BLaER1 (cell line): Measurements from ENCODE around the gene PIP4K2A.

ENCODE experiments used
- H3K27ac ChIP-seq: shearing (Covaris generic); formaldehyde crosslinking; 2 replicates; pipeline ENCODE4 v1.8.1; 2022
- H3K27me3 ChIP-seq: shearing (Covaris generic); formaldehyde crosslinking; 2 replicates; pipeline ENCODE4 v1.8.1; 2022
- H3K36me3 ChIP-seq: shearing (Covaris generic); formaldehyde crosslinking; 2 replicates; pipeline ENCODE4 v1.8.1; 2022
- H3K4me1 ChIP-seq: shearing (Covaris generic); formaldehyde crosslinking; 2 replicates; pipeline ENCODE4 v1.8.1; 2022
- H3K4me2 ChIP-seq: shearing (Covaris generic); formaldehyde crosslinking; 2 replicates; pipeline ENCODE4 v1.8.1; 2022
- H3K4me3 ChIP-seq: shearing (Covaris generic); formaldehyde crosslinking; 2 replicates; pipeline ENCODE4 v1.8.1; 2022
- H3K9ac ChIP-seq: shearing (Covaris generic); formaldehyde crosslinking; 2 replicates; pipeline ENCODE4 v1.8.1; 2022
- H3K9me3 ChIP-seq: shearing (Covaris generic); formaldehyde crosslinking; 2 replicates; pipeline ENCODE4 v1.8.1; 2022
- H4K20me1 ChIP-seq: shearing (Covaris generic); formaldehyde crosslinking; 2 replicates; pipeline ENCODE4 v1.8.1; 2022
- Cebpa-rat ChIP-seq: shearing (Covaris generic); IDR thresholded peaks from 2 replicates; pipeline ENCODE4 v1.8.1; 2022

Gene PIP4K2A

DNA sequence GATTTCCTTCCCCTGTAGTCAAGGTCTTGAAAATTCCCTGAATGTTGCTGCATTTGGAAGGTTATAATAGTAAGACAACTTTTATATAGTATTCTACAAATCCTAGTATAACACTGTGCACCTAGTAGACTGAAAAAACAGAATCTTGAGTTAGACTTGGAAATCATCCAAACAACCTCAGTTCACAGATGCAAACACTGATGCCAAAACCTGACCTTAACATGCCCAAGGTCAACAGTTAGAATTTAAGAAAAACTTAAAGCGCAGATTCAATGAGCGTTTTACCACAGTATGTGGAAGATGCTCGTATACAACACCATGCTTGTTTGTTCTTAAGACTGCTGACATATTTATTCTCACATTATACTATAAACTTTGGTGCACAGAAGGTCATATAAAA, 3.0 kb downstream of the PIP4K2A start:
- Histone ChIP-seq H3K4me2 (no peak overlapping the region), H3K4me1 (peaks cover 27% of the 10 kb centered on the region), H3K4me3 (no peak overlapping the region), H4K20me1 (peaks cover 76% of the 10 kb centered on the region), H3K27me3 (peaks cover 23% of the 10 kb centered on the region), H3K36me3 (no peaks in the 10 kb centered on the region), H3K9ac (no peak overlapping the region), H3K9me3 (no peaks in the 10 kb centered on the region), H3K27ac (no peak overlapping the region)
- no peak for TF ChIP-seq Cebpa-rat

DNA sequence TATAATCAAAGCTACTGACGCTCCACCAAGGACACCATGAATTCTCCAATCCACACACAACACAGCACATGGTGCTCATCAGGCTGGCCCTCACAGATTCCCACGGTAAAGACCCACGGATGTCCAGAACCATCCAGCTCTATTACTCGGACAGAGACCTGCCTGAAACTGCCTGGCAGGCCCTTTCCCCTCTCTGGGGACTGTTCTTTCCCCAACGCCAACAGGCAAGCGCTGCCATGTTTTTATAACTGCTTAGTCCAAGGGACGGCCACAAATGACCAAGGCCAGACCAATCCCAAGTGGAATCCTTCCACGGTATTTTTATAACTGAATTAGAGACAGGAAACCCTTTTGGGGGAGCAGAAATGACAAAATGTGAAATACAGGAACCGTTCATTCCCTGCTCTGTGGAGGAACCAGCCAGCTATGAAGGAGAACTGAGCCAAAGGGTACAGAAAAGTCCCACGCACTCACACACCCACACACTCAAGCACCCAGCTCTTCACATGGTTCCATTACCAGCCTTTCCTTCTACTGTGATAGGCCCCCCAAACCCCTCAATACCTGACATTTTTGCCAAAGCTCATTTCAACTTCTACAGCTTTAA, 4.1 kb downstream of the PIP4K2A start:
- H3K36me3 ChIP-seq: no peaks in the 10 kb centered on the region
- no peaks in the 10 kb centered on the region for H3K9me3 ChIP-seq
- peaks cover 27% of the 10 kb centered on the region for H3K4me1 ChIP-seq
- TF ChIP-seq Cebpa-rat: no peak
- no peak overlapping the region for H3K4me3 ChIP-seq
- no peak overlapping the region for H3K9ac ChIP-seq
- no peak overlapping the region for H3K27ac ChIP-seq
- H4K20me1 ChIP-seq: peaks cover 88% of the 10 kb centered on the region
- no peak overlapping the region; the same call in 1 of the 2 replicates for H3K4me2 ChIP-seq
- peaks cover 23% of the 10 kb centered on the region for H3K27me3 ChIP-seq

DNA sequence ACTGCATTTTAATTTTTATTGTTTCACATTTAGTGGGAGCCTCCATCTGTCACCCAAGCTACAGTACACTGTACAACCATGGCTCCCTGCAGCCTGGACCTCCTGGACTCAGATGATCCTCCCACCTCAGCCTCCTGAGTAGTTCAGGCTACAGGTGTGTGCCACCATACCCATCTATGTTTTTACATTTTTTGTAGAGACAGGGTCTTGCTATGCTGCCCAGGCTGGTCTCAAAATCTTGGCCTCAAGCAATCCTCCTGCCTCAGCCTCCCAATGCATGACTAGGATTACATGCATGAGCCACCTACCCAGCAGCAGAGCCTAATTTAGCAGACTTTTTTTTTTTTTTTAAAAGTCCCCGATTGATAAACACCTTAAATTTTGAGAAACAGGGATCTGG, 5.6 kb downstream of the PIP4K2A start:
- TF ChIP-seq Cebpa-rat: no peak
- Histone ChIP-seq H3K27me3 (peaks cover 23% of the 10 kb centered on the region), H4K20me1 (peaks cover 100% of the 10 kb centered on the region), H3K9me3 (no peaks in the 10 kb centered on the region), H3K4me2 (no peak overlapping the region), H3K4me3 (no peak overlapping the region), H3K36me3 (no peaks in the 10 kb centered on the region; the same call in none of the 2 replicates), H3K9ac (no peak overlapping the region), H3K4me1 (peaks cover 22% of the 10 kb centered on the region), H3K27ac (no peak overlapping the region)

DNA sequence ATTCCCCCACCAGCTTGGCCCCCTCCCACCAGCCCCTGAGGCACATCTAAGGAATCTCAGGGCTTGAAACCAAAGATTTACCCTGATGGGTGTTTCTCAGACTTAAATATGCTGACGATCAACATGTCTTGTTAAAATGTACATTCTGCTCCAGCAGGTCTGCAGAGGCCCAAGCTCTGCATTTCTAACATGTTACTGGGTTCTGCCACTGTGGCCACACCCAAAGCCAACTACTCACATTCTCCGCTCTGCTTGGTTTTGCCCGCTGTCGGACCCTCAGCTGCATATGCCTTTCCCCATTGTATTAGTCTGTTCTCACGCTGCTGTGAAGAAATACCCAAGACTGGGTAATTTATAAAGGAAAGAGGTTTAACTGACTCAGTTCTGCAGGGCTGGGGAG, 8.9 kb downstream of the PIP4K2A start:
- Histone ChIP-seq H3K27me3 (no peaks in the 10 kb centered on the region), H3K4me3 (no peak overlapping the region), H3K9me3 (no peaks in the 10 kb centered on the region; the same call in 1 of the 2 replicates), H4K20me1 (peaks cover 99% of the 10 kb centered on the region), H3K27ac (no peak overlapping the region), H3K9ac (no peak overlapping the region), H3K4me1 (peaks cover 4% of the 10 kb centered on the region; the same call in 1 of the 2 replicates), H3K36me3 (peaks cover 5% of the 10 kb centered on the region), H3K4me2 (no peak overlapping the region)
- no peak for TF ChIP-seq Cebpa-rat

DNA sequence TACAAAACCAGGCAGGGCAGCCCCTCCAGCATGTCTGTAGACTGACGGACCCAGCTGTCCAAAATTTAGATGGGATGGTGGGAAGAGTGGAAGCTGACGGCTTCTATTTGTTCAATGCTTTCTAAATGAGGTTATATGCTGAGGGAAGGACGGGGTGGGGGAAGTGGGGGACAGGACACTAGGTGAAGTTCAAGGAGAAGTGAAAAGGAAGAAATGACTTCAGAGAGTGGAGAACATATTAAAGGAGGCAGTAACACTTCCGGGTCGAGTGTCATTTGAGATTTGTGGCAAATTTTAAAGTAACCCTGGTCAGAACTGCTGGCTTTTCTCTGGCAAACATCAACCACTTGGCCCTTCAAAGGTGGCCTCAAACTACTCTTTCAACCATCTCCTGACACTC, 9.4 kb downstream of the PIP4K2A start:
- Histone ChIP-seq H3K9me3 (no peaks in the 10 kb centered on the region; the same call in 1 of the 2 replicates), H4K20me1 (peaks cover 99% of the 10 kb centered on the region), H3K27ac (no peak overlapping the region), H3K4me3 (no peak overlapping the region), H3K27me3 (no peaks in the 10 kb centered on the region), H3K4me2 (no peak overlapping the region), H3K4me1 (no peaks in the 10 kb centered on the region), H3K9ac (no peak overlapping the region), H3K36me3 (peaks cover 5% of the 10 kb centered on the region)
- TF ChIP-seq Cebpa-rat: no peak

DNA sequence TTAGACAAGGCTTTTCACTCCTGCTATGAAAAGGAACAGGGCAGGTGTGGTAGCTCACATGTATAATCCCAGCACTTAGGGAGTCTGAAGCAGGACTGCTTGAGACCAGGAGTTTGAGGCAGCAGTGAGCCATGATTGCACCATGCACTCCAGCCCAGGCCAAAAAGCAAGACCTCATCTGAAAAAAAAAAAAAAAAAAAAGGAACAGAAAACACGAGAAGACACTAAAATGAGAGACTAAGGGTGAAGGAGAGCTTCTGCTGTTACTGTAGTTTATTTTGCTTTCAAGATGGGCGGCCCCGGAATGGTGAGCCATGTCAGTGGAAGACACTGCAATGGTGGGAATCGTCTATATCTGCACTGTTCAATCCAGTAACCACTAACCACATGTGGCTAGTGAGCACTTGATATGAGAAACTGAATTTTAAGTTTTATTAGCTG, 9.9 kb downstream of the PIP4K2A start:
- H4K20me1 ChIP-seq: peaks cover 99% of the 10 kb centered on the region

DNA sequence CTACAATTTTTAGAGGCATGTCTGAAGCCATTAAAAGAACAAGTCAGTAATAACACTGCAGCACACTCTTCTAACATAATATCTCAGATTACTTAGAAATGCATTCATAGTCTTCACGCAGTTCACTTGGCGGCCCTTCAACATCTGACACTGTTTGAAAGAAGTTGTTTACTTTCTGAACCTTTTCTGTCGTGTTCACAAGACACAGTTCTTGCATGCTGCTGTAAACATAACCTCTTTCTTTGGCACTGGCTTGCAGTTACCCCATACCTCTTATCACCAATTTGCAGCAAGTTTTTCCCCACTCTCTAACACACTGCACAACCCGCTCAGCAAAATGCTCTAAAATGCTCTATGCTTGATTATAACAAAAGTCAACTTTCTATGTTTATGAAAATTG, 12.0 kb downstream of the PIP4K2A start:
- H3K27ac ChIP-seq: no peak overlapping the region
- H3K4me2 ChIP-seq: no peak overlapping the region
- H3K4me1 ChIP-seq: no peaks in the 10 kb centered on the region
- peaks cover 96% of the 10 kb centered on the region for H4K20me1 ChIP-seq
- no peaks in the 10 kb centered on the region; the same call in 1 of the 2 replicates for H3K9me3 ChIP-seq
- no peak for TF ChIP-seq Cebpa-rat
- H3K9ac ChIP-seq: no peak overlapping the region
- no peak overlapping the region for H3K4me3 ChIP-seq
- peaks cover 5% of the 10 kb centered on the region for H3K36me3 ChIP-seq
- no peaks in the 10 kb centered on the region for H3K27me3 ChIP-seq

More for the DNA sequence above, 9.9 kb downstream of the PIP4K2A start:
- Histone ChIP-seq H3K9ac (no peak overlapping the region), H3K9me3 (no peaks in the 10 kb centered on the region; the same call in 1 of the 2 replicates), H3K4me2 (no peak overlapping the region), H3K27ac (no peak overlapping the region), H3K27me3 (no peaks in the 10 kb centered on the region), H3K36me3 (peaks cover 5% of the 10 kb centered on the region), H3K4me1 (no peaks in the 10 kb centered on the region), H3K4me3 (no peak overlapping the region)
- TF ChIP-seq Cebpa-rat: no peak

DNA sequence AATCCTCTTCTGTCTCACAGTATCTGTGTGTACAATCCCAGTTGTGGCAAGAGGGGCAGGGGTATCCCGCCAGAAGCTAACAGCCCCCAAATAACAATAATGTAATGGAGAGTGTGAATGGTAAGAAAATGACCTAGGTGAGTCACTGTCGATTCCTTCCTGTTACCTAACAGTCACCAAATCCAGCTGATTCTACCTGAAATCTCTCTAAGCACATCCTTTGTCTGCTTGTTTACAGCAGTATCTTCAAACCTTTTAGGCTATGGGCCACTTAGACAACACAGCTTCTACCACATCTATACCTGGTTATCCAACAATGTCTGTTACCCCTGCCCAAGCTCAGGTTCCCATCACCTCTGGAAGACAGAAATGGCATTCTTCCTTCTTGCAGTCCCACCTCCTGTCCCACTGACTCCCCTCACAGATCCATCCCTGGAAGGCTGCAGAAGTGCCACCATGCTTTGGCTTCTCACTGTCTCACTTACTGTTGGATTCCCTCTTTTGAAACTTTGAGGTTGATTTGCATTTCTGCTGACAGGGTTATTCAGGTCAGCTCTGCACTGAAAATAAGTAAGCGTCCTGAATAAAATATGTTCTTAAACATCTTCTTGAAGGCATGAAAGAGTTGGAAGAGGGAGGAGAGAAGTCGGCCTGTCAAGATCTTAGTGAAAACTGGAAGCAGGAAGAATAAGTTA, 13.1 kb downstream of the PIP4K2A start:
- Histone ChIP-seq H3K27ac (no peak overlapping the region), H3K4me2 (no peak overlapping the region), H3K9me3 (no peaks in the 10 kb centered on the region; the same call in 1 of the 2 replicates), H3K4me3 (no peak overlapping the region), H3K4me1 (no peaks in the 10 kb centered on the region), H3K36me3 (peaks cover 5% of the 10 kb centered on the region), H3K9ac (no peak overlapping the region), H4K20me1 (peaks cover 92% of the 10 kb centered on the region), H3K27me3 (no peaks in the 10 kb centered on the region)
- TF ChIP-seq Cebpa-rat: no peak

DNA sequence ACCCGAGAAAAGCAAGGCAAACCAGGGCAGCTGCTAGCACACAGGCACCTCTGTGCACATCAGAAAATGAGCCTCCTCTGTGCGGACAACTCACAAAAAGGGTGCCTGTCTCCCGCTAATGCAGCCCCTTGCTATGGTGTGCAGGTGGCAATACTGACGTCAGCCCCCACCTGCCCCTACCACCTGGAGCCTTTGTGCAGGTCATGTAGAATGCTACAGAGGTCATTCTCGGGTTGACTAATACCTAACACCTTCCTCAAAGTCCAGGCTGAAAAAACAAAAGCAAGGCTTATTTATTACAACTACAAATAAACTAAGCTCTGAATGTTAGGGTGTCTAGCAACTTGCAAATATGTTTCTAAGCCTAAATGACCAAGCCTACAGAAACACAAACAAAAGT, 13.9 kb downstream of the PIP4K2A start:
- no peaks in the 10 kb centered on the region for H3K27me3 ChIP-seq
- H4K20me1 ChIP-seq: peaks cover 84% of the 10 kb centered on the region
- H3K4me3 ChIP-seq: no peak overlapping the region
- TF ChIP-seq Cebpa-rat: no peak
- no peak overlapping the region for H3K9ac ChIP-seq
- H3K4me2 ChIP-seq: no peak overlapping the region
- no peaks in the 10 kb centered on the region; the same call in 1 of the 2 replicates for H3K9me3 ChIP-seq
- H3K27ac ChIP-seq: no peak overlapping the region
- H3K4me1 ChIP-seq: no peaks in the 10 kb centered on the region
- peaks cover 5% of the 10 kb centered on the region for H3K36me3 ChIP-seq

DNA sequence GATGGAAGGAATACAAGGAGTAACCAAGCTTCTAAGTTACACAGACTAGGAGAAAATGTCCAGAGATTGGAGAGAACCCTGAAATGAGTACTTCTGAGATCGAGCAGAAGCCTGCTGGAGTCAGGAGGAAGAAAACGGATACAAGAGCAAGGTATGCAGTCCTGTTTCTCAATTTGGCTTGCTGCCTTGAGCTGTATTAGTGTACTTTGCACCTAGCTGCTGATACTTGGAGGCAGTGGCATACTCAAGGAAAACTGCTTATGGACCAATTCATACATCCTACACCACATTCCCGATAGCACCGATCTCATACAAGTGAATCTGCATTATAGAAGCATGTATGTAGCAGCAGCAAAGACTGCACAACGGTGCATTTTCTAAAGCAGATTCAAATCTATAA, 14.4 kb downstream of the PIP4K2A start:
- H3K9me3 ChIP-seq: no peaks in the 10 kb centered on the region; the same call in 1 of the 2 replicates
- H3K4me1 ChIP-seq: no peaks in the 10 kb centered on the region
- peaks cover 5% of the 10 kb centered on the region for H3K36me3 ChIP-seq
- no peak overlapping the region for H3K27ac ChIP-seq
- H3K9ac ChIP-seq: no peak overlapping the region
- H3K4me3 ChIP-seq: no peak overlapping the region
- peaks cover 79% of the 10 kb centered on the region for H4K20me1 ChIP-seq
- TF ChIP-seq Cebpa-rat: no peak
- H3K4me2 ChIP-seq: no peak overlapping the region
- no peaks in the 10 kb centered on the region for H3K27me3 ChIP-seq
